GM12801 (cell line): ENCODE measurements around the gene SLX9.

ENCODE experiments used
- CTCF ChIP-seq: IDR thresholded peaks from one replicate; pipeline ENCODE4 v1.5.1; 2011; ENCODE audit warnings: control low read depth; ENCODE audit not compliant: insufficient read length; ENCODE audit errors: extremely low read depth

SLX9 gene

GRCh38 chr21:44944596-44944995 lies 4.8 kb downstream of the SLX9 start:
- TF ChIP-seq CTCF: no peak

GRCh38 chr21:44946254-44947041 lies 6.6 kb downstream of the SLX9 start:
- TF ChIP-seq CTCF: no peak

GRCh38 chr21:44947111-44947929 lies 7.5 kb downstream of the SLX9 start:
- TF ChIP-seq CTCF: no peak

GRCh38 chr21:44947930-44948331 lies 8.1 kb downstream of the SLX9 start:
- no peak for TF ChIP-seq CTCF

GRCh38 chr21:44948426-44949120 lies 8.7 kb downstream of the SLX9 start:
- TF ChIP-seq CTCF: no peak

- TF ChIP-seq CTCF: no peak
These were observed 9.4 kb downstream of the SLX9 start for GRCh38 chr21:44949161-44949778.

GRCh38 chr21:44949779-44950198 lies 10.0 kb downstream of the SLX9 start:
- TF ChIP-seq CTCF: no peak
